Measurements from ENCODE around the gene ZMYND10. TPM values are rescaled to one million over a fixed set of nuclear protein-coding genes. Genes with fewer than 3 reads are reported as not detected.
A peak's percentile ranks its signal among the peaks of the same experiment; 100 is the strongest.

ZMYND10 gene
- total and polyA plus RNA-seq, 10 donors, result 0.56 to 2.2 (median 1.2) TPM; not detected in 1

GRCh38 chr3:50336452-50337174, 8.9 kb downstream of the ZMYND10 start:
- Histone ChIP-seq H3K9me3 (no peaks in the 10 kb centered on the region), H3K27ac (peak overlapping the region; percentile 92 to 99 (median 98)), H3K36me3 (peaks cover 0 to 40% (median 12%) of the 10 kb centered on the region in 6 donors), H3K4me1 (peaks cover 62 to 97% (median 86%) of the 10 kb centered on the region in 6 donors), H3K4me3 (peak overlapping the region; percentile 54 to 86 (median 70)), H3K27me3 (replicated peaks in 1 of 7) (no peaks in the 10 kb centered on the region)
- 1 to 4% (median 2%) methylated on average over 16 to 31 of the region's 31 CpGs for WGBS, 5 donors
- DNase-seq, result no peak
- TF ChIP-seq POLR2AphosphoS5 (IDR thresholded peaks at IDR 0.05) (no peak), POLR2A (IDR thresholded peaks at IDR 0.05) (no peak)
- TF ChIP-seq, protein P1, sequence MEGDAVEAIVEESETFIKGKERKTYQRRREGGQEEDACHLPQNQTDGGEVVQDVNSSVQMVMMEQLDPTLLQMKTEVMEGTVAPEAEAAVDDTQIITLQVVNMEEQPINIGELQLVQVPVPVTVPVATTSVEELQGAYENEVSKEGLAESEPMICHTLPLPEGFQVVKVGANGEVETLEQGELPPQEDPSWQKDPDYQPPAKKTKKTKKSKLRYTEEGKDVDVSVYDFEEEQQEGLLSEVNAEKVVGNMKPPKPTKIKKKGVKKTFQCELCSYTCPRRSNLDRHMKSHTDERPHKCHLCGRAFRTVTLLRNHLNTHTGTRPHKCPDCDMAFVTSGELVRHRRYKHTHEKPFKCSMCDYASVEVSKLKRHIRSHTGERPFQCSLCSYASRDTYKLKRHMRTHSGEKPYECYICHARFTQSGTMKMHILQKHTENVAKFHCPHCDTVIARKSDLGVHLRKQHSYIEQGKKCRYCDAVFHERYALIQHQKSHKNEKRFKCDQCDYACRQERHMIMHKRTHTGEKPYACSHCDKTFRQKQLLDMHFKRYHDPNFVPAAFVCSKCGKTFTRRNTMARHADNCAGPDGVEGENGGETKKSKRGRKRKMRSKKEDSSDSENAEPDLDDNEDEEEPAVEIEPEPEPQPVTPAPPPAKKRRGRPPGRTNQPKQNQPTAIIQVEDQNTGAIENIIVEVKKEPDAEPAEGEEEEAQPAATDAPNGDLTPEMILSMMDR (IDR thresholded peaks at IDR 0.05 in 8 of 11, conservative IDR thresholded peaks at IDR 0.05 in 3 of 11), result no peak
- intact Hi-C loops (cut with DNase I; ENCODE audit: low total_unique reads), result no loop called here

DNA sequence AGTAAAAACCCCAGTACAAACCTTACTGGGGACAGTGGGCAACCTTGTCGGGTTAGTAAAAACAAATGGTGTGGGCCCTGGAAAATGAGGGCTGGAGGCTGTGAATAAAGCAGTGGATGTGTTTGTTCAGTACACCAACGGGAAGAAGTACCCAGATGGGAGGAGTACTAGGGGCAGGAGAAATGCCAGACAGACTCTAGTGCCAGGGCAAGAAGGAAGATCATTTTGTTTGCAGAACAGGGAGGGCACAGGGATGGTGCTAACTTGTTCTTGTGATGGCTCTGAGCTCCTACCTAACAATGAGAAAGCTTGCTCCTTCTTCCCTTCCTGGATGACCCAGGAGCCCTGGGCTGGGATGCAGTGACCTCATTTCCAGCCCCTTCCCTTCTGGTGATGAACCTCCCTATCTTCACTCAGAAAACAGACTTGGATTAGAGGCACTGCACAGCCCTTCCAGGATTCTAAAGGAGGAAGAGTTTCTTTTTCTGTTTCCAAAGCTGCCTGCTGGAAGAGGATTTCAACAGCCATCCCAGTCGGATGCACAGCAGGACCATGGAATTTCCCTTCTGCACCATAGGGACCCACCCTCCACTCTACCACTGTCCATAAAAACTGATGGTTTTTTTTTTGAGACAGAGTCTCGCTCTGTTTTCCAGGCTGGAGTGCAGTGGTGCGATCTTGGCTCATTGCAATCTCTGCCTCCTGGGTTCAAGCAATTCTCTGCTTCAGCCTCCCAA, 11.0 kb downstream of the ZMYND10 start:
- peaks cover 49 to 95% (median 65%) of the 10 kb centered on the region in 6 donors for H3K4me1 ChIP-seq
- TF ChIP-seq POLR2A (IDR thresholded peaks at IDR 0.05) (no peak), POLR2AphosphoS5 (IDR thresholded peaks at IDR 0.05) (no peak)
- TF ChIP-seq, protein P1 (IDR thresholded peaks at IDR 0.05 in 8 of 11, conservative IDR thresholded peaks at IDR 0.05 in 3 of 11), result no peak

GRCh38 chr3:50333744-50334328, 11.7 kb downstream of the ZMYND10 start:
- TF ChIP-seq POLR2A (IDR thresholded peaks at IDR 0.05) (no peak), POLR2AphosphoS5 (IDR thresholded peaks at IDR 0.05) (peak in 2 of 3 donors; percentile 52 to 80)
- TF ChIP-seq, protein P1 (IDR thresholded peaks at IDR 0.05 in 8 of 11, conservative IDR thresholded peaks at IDR 0.05 in 3 of 11), result no peak
- no peaks in the 10 kb centered on the region for H3K27me3 ChIP-seq (replicated peaks in 1 of 7)
- H3K27ac ChIP-seq, result peak overlapping the region; percentile 44 to 99 (median 97)
- peak overlapping the region in 1 of 8 donors; percentile 27 for H3K4me3 ChIP-seq
- WGBS, 5 donors, result 49 to 77% (median 56%) methylated on average over 11 to 12 of the region's 12 CpGs
- H3K36me3 ChIP-seq, result peaks cover 0 to 68% (median 38%) of the 10 kb centered on the region in 6 donors
- intact Hi-C loops (cut with DNase I; ENCODE audit: low total_unique reads), result no loop called here
- no peaks in the 10 kb centered on the region for H3K9me3 ChIP-seq
- peaks cover 43 to 95% (median 62%) of the 10 kb centered on the region in 6 donors for H3K4me1 ChIP-seq
- no peak for DNase-seq

More for the DNA sequence above, 11.0 kb downstream of the ZMYND10 start:
- Histone ChIP-seq H3K27ac (peak overlapping the region; percentile 44 to 99 (median 97)), H3K27me3 (replicated peaks in 1 of 7) (no peaks in the 10 kb centered on the region), H3K36me3 (peaks cover 0 to 61% (median 33%) of the 10 kb centered on the region in 6 donors), H3K9me3 (no peaks in the 10 kb centered on the region), H3K4me3 (peak overlapping the region in 1 of 8 donors; percentile 27)
- intact Hi-C loops (cut with DNase I; ENCODE audit: low total_unique reads), result no loop called here
- no peak for DNase-seq
- WGBS, 5 donors, result 46 to 73% (median 65%) methylated on average over 5 of the region's 5 CpGs
